Occipital lobe (tissue), 2 donors: ENCODE data around the gene SNTB2. TPM values are rescaled to one million over a fixed set of nuclear protein-coding genes. Genes with fewer than 3 reads are reported as not detected.

ENCODE experiments used
- DNase-seq: peaks from one replicate; lab custom pipeline; 2025; lab: John Stamatoyannopoulos, UW
- total RNA-seq: library from RNA; depleted of rRNA; stranded (reverse); fragments of >200 nt; gene quantifications from one replicate; pipeline ENCODE4 v1.2.3, GENCODE V29; 2014

SNTB2 gene
- total RNA-seq, 1 donor from 2014 or later: 8.9 TPM

GRCh38 chr16:69316595-69317034 is 129.7 kb downstream of the SNTB2 start:
- DNase-seq: no peak

DNA sequence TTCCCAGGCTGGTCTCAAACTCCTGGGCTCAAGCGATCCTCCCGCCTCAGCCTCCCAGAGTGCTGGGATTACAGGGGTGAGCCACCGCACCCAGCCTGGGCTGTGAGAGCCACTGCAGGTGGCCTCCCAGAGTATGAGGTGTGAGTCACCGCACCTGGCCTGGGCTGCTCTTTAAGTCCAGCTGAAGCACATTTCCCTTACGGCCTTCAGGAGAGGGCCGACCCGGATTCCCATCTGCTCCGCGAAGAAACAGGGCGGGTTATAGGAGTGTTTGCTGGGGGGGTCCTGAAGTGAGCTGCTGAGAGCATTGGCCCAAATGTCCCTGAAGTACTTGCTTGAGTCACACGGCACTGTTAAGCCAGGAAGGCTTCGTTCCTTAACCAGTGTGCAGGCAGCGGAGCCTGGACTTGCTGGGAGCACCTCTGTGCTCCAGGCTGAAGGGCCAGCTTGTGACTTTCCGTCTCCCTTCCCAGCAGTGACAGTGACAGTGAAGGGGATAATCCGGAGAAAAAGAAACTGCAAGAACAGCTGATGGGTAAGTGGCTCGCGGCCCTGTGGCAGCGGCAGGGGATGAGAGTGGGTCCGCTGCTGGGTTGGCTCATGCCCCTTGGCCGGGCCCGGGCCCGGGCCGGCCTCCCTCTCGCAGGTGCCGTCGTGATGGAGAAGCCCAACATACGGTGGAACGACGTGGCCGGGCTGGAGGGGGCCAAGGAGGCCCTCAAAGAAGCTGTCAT is 131.4 kb downstream of the SNTB2 start:
- no peak for DNase-seq

DNA sequence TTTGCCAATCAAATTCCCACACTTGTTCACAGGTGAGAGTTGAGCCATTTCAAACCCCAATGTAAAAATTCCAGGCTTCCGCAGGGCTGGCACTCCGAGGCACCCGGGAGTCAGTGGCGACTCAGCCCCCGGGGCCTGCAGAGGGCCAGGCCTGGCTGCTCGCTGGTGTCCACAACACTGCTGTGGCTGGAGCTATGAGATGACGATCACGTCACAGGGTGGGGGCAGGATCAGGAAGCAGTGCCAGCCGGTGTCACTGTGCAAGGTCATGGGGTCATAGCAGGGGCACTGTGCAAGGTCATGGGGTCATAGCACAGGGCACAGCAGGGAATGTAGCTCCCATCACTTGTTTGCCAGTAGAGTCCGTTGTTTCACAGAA is 131.9 kb downstream of the SNTB2 start:
- DNase-seq: no peak

GRCh38 chr16:69319381-69319780 is 132.4 kb downstream of the SNTB2 start:
- no peak for DNase-seq

DNA sequence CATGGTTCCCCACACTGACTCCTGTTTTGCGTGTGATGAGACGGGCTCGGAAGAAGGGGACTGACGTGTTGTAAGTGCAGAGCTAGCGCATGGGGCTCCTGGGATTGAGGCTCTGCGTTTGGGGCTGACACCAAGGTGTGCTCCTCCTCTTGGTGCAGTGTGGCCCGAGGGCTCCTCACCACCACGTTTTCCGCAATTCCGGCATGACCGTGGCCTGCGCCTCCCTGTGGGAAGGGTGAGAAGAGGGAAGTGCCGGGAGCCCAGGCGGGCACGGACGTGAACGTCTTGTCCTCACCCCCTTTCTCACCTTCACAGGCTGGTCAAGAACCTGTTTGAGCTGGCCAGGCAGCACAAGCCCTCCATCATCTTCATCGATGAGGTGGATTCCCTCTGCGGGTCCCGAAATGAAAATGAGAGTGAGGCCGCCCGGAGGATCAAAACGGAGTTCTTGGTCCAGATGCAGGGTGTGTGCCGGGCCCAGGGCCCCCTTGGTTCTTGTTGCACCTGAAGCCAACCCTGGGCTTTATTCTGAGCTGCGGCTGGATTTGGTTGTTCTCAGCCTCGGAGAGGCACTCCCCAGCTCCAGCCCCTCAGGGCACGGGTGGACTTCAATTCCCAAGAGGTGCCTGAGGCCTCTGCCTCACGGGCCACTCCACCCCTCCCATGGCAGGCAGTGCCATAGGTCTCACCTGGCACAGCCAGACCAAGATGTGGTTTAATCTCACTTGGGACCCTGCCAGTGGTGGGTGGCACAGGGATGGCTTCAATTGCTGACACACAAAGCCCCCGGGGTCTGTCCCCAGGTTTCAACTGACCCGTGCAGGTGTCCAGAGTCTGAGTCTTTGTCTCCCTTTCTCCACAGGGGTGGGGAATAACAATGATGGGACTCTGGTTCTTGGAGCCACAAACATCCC is 133.1 kb downstream of the SNTB2 start:
- DNase-seq: no peak

GRCh38 chr16:69320740-69321073 is 133.7 kb downstream of the SNTB2 start:
- no peak for DNase-seq

GRCh38 chr16:69321080-69321479 is 134.1 kb downstream of the SNTB2 start:
- DNase-seq: no peak

GRCh38 chr16:69322343-69322742 is 135.4 kb downstream of the SNTB2 start:
- DNase-seq: no peak

DNA sequence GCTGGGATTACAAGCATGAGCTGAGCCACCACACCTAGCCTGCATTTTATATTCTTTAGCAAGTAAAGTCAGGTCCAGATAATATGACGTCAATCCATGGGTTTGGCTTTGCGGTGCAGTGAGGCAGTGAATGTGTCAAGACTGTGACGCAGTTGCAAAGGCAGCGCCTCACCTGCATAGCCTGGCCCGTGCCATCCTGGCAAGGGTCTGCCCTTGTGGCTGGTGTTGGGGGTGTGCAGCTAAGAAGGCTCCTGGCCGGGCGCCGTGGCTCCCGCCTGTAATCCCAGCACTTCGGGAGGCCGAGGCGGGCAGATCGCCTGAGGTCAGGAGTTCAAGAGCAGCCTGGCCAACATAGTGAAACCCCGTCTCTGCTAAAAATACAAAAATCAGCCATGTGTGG is 136.5 kb downstream of the SNTB2 start:
- DNase-seq: no peak

GRCh38 chr16:69324013-69324531 is 137.1 kb downstream of the SNTB2 start:
- DNase-seq: no peak

DNA sequence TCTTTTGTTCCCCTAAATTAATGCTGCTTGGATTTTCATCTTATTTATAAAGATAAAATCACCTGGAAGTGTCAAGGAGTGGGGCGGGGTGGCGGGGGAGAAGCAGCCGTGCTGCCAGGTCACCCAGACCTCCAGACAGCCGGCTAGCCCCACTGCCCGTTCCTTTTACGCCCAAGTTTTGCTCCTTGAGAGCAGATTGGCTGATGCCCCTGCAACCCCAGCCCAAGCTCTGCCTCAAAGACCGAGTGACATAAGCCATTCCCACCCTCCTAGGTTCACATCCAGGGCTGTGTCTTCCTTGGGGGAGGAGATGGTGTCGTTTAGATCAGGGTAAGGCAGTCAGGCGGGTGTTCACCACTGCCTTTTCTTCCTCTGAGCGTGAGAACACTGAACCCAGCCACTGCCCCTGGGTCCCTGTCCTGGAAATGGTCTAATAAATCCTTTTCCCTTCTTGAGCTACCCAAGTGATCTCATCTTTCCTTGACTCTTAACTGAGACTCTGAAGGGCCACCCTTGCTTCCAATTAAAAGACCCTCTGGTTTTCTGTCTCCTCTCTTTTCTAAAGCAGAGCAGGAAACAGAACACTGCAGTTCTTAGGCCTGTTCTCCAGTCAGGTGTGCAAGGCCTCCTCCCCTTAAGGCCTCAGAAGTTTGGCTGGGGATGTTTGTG is 137.8 kb downstream of the SNTB2 start:
- no peak for DNase-seq

- DNase-seq: no peak
Measured at GRCh38 chr16:69325784-69326171, 138.8 kb downstream of the SNTB2 start.

GRCh38 chr16:69326172-69326873 is 139.4 kb downstream of the SNTB2 start:
- no peak for DNase-seq

- no peak for DNase-seq
Measured at GRCh38 chr16:69327585-69328310, 140.8 kb downstream of the SNTB2 start.

GRCh38 chr16:69328854-69329316 is 141.9 kb downstream of the SNTB2 start:
- no peak for DNase-seq

- DNase-seq: no peak
Measured at GRCh38 chr16:69329369-69330285, 142.7 kb downstream of the SNTB2 start.

GRCh38 chr16:69330286-69331109 is 143.5 kb downstream of the SNTB2 start, which contains the start of gene PDF:
PDF (minus strand) TSS chr16:69330588; CDS start chr16:69330570, 18 bp downstream.
- peak; percentile 90 for DNase-seq

DNA sequence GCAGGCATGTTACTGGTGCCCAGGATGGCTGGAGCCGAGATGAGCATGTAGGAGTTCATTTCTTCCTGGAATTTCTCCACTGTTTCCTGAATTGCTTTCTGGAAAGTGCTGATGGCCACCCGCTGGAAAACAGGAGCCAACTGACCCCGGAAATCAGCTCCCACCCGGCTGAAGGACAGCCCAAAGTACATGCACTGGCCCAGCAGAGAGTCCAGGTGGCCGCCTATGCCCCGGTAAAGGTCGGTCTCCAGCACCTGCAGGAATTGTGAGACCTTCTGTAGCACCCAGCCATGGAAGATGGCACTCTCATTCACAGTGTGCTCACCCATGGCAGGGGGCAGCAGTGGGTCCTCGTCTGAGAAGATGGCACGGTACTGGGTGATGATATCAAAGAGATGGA is 147.7 kb downstream of the SNTB2 start:
- no peak for DNase-seq
